AG04450 (cell line): ENCODE data around the gene CYTH2. TPM values are rescaled to one million over a fixed set of nuclear protein-coding genes. Genes with fewer than 3 reads are reported as not detected.
"Not testable (repeated sequence)": the region's sequence is repeated elsewhere in the genome, so short reads cannot be mapped to it uniquely, and the experiment has no call there.

Experiments used
- CTCF ChIA-PET: fragments of 300-600, 350-600 bp; formaldehyde crosslinking; extraction: SDS; loops from one replicate; lab custom pipeline; 2022; ENCODE audit warnings: antibody characterized with exemption, inconsistent platforms; lab: Charles Lee
- POLR2A ChIA-PET: fragments of 350-600 bp; formaldehyde crosslinking; extraction: SDS; loops from one replicate; lab custom pipeline; 2021; ENCODE audit warnings: antibody characterized with exemption, inconsistent platforms; lab: Yijun Ruan, JAX
- DNase-seq: peaks from one replicate; pipeline ENCODE4 v3.0.0-alpha.2; 2011; ENCODE audit warnings: low read depth, low spot score
- H3K27ac ChIP-seq: one replicate; pipeline ENCODE4 v1.5.1; 2012; ENCODE audit warnings: low read depth, low read length, control low read depth
- H3K27me3 ChIP-seq: one replicate; pipeline ENCODE4 v1.6.0; 2012; ENCODE audit warnings: low read length; ENCODE audit not compliant: control insufficient read depth, insufficient read depth
- H3K4me3 ChIP-seq: 2 replicates; pipeline ENCODE4 v1.5.1; 2011; ENCODE audit warnings: mild to moderate bottlenecking, low read depth, low read length, control low read depth
- H3K9me3 ChIP-seq: 2 replicates; pipeline ENCODE4 v1.5.1; 2012; ENCODE audit warnings: low read length; ENCODE audit not compliant: control insufficient read depth, insufficient read depth
- CTCF ChIP-seq: IDR thresholded peaks from 2 replicates; pipeline ENCODE4 v1.5.1; 2011; ENCODE audit warnings: low read depth, low read length, control low read depth, inconsistent platforms
- polyA plus RNA-seq: library from polyadenylated mRNA; depleted of rRNA; stranded (reverse); fragments of >200 nt; gene quantifications from 2 replicates; pipeline ENCODE4 v1.2.3, GENCODE V29; 2011

CYTH2 gene
- polyA plus RNA-seq, 1 experiment: 29.3 TPM

- H3K27me3 ChIP-seq: peaks cover 3% of the 10 kb centered on the region
- H3K4me3 ChIP-seq: no peak overlapping the region
- TF ChIP-seq CTCF: no peak
- H3K27ac ChIP-seq: no peak overlapping the region
- no peak for DNase-seq
- ChIA-PET POLR2A (interaction anchor here (0.7 kb wide), 1 partner anchor 28 kb away, joined by 5 read pairs; no protein-coding TSS in a partner anchor), CTCF (interaction anchor here (0.7 to 1.1 kb wide), 2 partner anchors 12 to 71 kb away, joined by 3 read pairs; no protein-coding TSS in a partner anchor)
- no peaks in the 10 kb centered on the region; the same call in 1 of the 2 replicates for H3K9me3 ChIP-seq
Observed at GRCh38 chr19:48518207-48518606, 49.0 kb downstream of the CYTH2 start.

GRCh38 chr19:48519426-48519825, 50.3 kb downstream of the CYTH2 start:
- H3K9me3 ChIP-seq, DNase-seq, H3K27me3 ChIP-seq, H3K4me3 ChIP-seq, POLR2A ChIA-PET, H3K27ac ChIP-seq: not testable (repeated sequence)
- CTCF ChIA-PET: interaction anchor here (0.6 kb wide), 1 partner anchor 89 kb away, joined by 3 read pairs; no protein-coding TSS in a partner anchor

- Histone ChIP-seq H3K27me3 (peaks cover 3% of the 10 kb centered on the region), H3K4me3 (no peak overlapping the region), H3K27ac (no peak overlapping the region), H3K9me3 (peaks cover 8% of the 10 kb centered on the region)
- TF ChIP-seq CTCF: no peak
- ChIA-PET CTCF (interaction anchor here (0.6 kb wide), 2 partner anchors 88 to 198 kb away, joined by 3 to 6 read pairs; a partner anchor contains a TSS), POLR2A (interaction anchor here (0.6 kb wide), 1 partner anchor 35 kb away, joined by 3 read pairs; no protein-coding TSS in a partner anchor)
- DNase-seq: no peak
Observed at GRCh38 chr19:48520134-48520533, 51.0 kb downstream of the CYTH2 start.

- ChIA-PET CTCF (interaction anchor here (1.0 kb wide), 1 partner anchor 18 kb away, joined by 3 read pairs; no protein-coding TSS in a partner anchor), POLR2A (interaction anchor here (0.6 kb wide), 1 partner anchor 132 kb away, joined by 4 read pairs; no protein-coding TSS in a partner anchor)
- no peak for TF ChIP-seq CTCF
Observed at GRCh38 chr19:48524221-48524620, 55.1 kb downstream of the CYTH2 start.

GRCh38 chr19:48524732-48525131, 55.6 kb downstream of the CYTH2 start:
- no peak for DNase-seq
- peaks cover 29% of the 10 kb centered on the region for H3K9me3 ChIP-seq
- H3K27ac ChIP-seq: no peak overlapping the region
- no peak overlapping the region for H3K4me3 ChIP-seq
- peaks cover 3% of the 10 kb centered on the region for H3K27me3 ChIP-seq
- ChIA-PET CTCF (no interaction called here), POLR2A (no interaction called here)
- TF ChIP-seq CTCF: no peak

More at GRCh38 chr19:48524221-48524620, 55.1 kb downstream of the CYTH2 start:
- H3K27ac ChIP-seq: no peak overlapping the region
- no peak overlapping the region for H3K4me3 ChIP-seq
- peaks cover 3% of the 10 kb centered on the region for H3K27me3 ChIP-seq
- no peak for DNase-seq
- H3K9me3 ChIP-seq: peaks cover 25% of the 10 kb centered on the region
